GM10266 (cell line): ENCODE measurements around the gene CEACAM5.
"Not testable (repeated sequence)": the region's sequence is repeated elsewhere in the genome, so short reads cannot be mapped to it uniquely, and the experiment has no call there.

Experiments
- DNase-seq: peaks from one replicate; pipeline ENCODE4 v3.0.0; 2012; ENCODE audit errors: extremely low spot score
- TF ChIP-seq, protein P1 (sequence below): IDR thresholded peaks from 2 replicates; pipeline ENCODE4 v1.5.1; 2012; ENCODE audit warnings: mild to moderate bottlenecking, low read depth; ENCODE audit not compliant: control insufficient read depth, insufficient read depth; ENCODE audit errors: missing control alignments

CEACAM5 gene

DNA sequence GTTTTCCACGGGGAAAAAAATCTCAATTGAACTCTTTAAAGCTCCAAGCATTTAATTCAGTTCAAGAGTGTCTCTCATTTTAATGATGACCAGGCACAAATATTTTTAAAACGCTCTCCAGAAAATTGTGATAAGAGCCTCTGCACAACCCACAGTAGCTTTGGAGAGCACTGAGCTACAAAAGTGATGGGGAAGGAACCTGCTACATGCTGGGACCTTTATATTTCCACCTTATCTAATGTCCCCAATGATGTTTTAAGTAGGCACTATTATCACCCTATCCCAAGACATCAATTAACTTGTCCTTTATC, 32.8 kb downstream of the CEACAM5 start:
- TF ChIP-seq, protein P1, sequence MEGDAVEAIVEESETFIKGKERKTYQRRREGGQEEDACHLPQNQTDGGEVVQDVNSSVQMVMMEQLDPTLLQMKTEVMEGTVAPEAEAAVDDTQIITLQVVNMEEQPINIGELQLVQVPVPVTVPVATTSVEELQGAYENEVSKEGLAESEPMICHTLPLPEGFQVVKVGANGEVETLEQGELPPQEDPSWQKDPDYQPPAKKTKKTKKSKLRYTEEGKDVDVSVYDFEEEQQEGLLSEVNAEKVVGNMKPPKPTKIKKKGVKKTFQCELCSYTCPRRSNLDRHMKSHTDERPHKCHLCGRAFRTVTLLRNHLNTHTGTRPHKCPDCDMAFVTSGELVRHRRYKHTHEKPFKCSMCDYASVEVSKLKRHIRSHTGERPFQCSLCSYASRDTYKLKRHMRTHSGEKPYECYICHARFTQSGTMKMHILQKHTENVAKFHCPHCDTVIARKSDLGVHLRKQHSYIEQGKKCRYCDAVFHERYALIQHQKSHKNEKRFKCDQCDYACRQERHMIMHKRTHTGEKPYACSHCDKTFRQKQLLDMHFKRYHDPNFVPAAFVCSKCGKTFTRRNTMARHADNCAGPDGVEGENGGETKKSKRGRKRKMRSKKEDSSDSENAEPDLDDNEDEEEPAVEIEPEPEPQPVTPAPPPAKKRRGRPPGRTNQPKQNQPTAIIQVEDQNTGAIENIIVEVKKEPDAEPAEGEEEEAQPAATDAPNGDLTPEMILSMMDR = no peak

DNA sequence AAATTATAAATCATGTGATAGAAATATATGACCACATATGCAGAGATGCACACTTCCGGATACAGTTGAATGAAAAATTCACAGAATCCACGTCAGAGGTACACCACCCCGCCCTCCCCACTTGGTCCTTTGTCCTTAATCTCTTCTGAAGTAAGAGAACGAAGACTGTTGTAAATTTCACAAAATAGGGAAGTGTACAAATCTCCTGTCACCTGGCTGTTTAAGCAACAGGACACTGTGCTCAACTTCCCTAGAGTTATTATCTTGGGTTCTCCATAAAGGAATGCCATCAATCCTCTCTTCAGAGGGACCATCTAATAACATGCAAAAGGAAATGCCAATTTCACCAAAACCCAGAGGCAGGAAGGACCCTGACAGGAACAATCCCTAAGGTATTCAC, 36.4 kb downstream of the CEACAM5 start:
- TF ChIP-seq, protein P1 = no peak
- no peak for DNase-seq

More for the DNA sequence above, 32.8 kb downstream of the CEACAM5 start:
- no peak for DNase-seq

DNA sequence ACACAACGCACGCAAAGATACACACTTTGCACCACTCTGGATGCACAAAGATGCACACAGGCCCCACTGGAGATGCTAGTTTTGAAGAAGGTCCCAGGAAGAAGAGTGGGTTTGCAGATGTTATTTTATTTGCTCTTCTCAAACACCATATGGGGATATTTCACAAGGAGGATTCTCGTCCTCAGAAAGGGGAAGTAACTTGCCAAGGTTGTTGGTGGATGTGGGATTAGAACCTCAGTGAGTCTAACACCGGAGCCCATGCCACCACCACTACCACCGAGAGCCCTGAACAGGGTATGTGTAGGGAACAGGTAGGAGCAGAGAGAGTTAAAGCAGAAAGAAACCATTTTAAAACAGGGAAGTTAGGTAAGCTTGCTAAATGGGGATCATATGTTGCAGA, 37.3 kb downstream of the CEACAM5 start:
- DNase-seq = no peak
- TF ChIP-seq, protein P1 = no peak

DNA sequence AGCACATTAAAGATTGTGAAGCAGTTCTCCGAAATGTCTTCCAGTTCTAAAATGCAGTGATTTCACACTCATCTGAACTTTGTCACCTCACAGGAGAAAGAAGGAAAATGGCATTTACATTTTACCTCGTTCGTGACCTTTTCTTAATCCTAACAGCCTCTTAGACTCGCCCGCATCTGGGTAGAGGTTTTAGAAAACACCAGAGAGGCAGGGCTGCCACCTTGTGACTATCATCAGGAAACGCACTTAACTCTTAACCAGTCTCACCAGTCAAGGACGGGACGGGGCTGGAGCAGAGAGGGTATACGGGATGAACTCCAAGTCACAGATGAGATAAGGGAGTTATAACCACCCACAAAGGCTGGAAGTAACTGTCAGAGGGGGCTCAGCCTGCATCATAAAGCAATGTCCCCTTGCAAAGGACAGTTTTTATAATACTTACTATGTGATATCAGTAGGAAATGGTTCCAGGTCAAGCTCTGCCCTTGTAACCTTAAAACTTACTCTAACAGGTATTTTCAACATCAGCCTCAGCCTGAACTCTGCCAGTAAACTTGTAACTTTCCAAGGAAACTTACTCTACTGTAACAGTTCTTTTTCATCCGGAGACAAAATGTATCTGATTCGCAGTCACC, 38.3 kb downstream of the CEACAM5 start:
- TF ChIP-seq, protein P1 = peak; percentile 56
- peak; percentile 41 for DNase-seq

DNA sequence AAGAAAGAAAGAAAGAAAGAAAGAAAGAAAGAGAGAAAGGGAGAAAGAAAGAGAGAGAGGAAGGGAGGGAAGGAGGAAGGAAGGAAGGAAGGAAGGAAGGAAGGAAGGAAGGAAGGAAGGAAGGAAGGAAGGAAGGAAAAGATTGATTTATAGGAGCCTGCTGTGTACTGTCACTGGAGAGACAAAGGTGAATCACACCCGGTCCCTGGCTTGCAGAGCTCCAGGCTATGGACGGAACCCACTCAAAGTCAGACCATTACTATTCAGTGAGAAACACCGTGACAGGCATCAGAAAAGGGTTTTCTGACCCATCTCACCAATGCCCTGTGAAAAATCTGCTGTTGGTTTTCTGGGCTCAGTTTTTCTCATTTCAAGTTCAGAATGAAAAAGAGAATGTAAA, 39.6 kb downstream of the CEACAM5 start:
- TF ChIP-seq, protein P1 = no peak
- DNase-seq = no peak

DNA sequence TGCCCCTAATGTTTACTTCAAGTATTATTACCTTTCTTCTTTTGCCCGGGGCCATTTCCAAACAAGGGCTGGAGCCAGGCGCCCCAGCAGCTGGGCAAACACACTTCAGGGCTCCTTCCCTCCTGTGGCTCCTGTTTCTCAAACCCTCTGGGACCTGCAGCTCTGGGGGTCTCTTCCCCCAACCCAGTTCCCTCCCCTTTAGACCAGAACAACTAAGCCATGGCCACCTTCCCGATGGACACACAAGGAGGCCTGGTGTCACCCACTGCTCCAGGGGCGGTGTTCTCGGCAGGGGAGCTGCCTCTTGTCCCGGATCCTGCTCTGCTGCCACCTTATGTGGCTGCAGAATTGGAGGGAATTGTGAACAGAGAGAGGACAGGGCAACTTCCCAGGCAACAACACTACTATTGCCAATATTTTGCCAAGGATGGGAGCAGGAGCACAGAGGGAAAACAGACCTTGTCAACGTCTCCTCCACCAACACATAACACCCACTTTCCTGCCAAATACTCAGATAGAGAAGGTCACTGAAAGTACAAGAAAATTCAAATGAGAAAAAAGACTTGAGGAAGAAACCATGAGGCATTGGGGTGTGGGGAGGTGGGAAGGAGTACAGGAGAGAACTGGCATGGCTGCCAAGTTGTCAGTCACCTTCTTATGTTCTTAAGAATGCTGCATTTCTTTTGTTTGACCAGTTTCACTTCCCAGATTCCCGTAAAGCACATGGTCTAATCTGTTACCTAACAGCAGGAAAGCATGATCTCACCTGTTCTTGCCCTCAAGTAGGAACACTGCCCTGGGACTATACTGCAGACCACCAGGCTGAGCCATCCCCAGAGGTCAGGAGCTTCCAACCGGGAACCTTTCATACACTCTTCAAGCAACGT, 42.1 kb downstream of the CEACAM5 start:
- DNase-seq = not testable (repeated sequence)

DNA sequence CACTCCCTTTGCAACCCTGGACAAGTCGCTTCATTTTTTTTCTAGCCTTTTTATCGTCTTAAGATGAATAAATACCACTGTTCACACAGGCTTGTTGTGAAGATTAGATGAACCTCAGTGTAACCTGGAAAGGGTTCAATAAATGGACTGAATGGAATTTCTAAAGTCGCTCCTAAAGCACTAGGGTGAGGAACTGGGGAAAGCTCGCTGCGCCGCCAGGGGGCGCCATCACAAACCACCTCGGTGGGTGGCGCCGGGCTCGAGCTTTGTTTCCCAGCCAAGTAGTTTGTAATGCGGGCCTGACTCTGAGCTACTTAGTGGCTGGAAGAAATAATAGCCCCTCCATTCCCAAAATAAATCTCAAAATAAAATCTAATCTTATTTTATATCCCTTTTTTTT, 44.7 kb downstream of the CEACAM5 start:
- DNase-seq = peak; percentile 56
- TF ChIP-seq, protein P1 = peak; percentile 72
